Measurements from ENCODE around the gene SLC35F1. TPM values are rescaled to one million over a fixed set of nuclear protein-coding genes. Genes with fewer than 3 reads are reported as not detected.

The SLC35F1 gene
- polyA plus RNA-seq, 1 donor: 5.1 TPM

DNA sequence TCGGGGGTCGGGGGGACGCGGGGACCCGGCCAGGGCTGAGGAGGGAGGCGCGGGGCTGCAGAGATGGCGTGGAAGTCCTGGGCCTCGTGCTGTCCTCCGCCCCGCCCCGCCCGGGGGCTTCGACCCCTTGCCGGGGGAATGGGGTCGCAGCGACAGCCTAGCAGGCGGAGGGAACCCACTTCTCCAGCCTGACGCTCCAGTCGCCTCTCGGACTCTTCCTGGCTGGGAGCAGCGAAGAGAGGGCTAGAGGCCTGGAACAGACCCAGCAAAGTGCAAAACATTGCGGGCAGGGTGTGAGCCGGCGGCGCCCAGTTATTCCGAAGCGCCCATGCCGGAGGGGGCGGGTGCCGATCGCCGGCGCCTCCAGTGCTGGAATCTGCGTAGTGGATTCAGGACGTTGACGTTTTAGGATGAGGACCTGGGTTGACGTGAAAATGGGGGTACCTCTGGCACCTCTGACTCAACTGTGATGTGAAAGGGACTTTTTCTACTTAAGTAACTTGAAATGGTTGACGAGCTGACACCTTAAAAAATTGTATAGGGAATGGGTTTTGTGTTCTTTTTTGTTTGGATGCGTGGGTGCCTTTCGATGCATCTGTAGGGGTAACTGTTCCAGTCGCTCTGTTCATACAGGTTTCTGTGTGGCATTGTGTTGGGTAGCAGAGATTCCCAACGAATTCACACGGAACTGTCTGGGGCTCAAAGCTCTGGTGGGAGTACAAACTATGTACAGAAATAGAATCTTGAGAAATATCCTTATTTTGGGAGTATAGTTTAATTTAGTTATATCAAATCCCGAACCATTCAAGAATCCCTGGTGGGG lies 1.4 kb downstream of the SLC35F1 start:
- Histone ChIP-seq H3K4me3 (ENCODE audit: low read length) (peak overlapping the region; percentile 35), H3K9me3 (ENCODE audit: control insufficient read depth, low read depth, low read length) (peaks cover 5% of the 10 kb centered on the region), H3K36me3 (ENCODE audit: control insufficient read depth, insufficient read depth, low read length) (no peaks in the 10 kb centered on the region), H3K4me1 (ENCODE audit: control insufficient read depth, insufficient read depth, low read length) (no peaks in the 10 kb centered on the region), H3K27ac (ENCODE audit: low read length) (no peak overlapping the region), H3K27me3 (ENCODE audit: control insufficient read depth, insufficient read depth, low read length) (peaks cover 42% of the 10 kb centered on the region)
- 60% methylated on average over 1 of the region's 45 CpGs for WGBS (ENCODE audit: insufficient coverage, low lambda C conversion rate)
- DNase-seq: peak in 1 of 2 donors; percentile 12

GRCh38 chr6:117909638-117910037 lies 2.6 kb downstream of the SLC35F1 start:
- no peak overlapping the region for H3K4me3 ChIP-seq (ENCODE audit: low read length)
- H3K36me3 ChIP-seq (ENCODE audit: control insufficient read depth, insufficient read depth, low read length): no peaks in the 10 kb centered on the region
- H3K27ac ChIP-seq (ENCODE audit: low read length): no peak overlapping the region
- H3K9me3 ChIP-seq (ENCODE audit: control insufficient read depth, low read depth, low read length): peaks cover 5% of the 10 kb centered on the region
- H3K4me1 ChIP-seq (ENCODE audit: control insufficient read depth, insufficient read depth, low read length): no peaks in the 10 kb centered on the region
- no CpG with 5 or more reads among the region's 5 CpGs for WGBS (ENCODE audit: insufficient coverage, low lambda C conversion rate)
- no peak for DNase-seq
- peaks cover 38% of the 10 kb centered on the region for H3K27me3 ChIP-seq (ENCODE audit: control insufficient read depth, insufficient read depth, low read length)

GRCh38 chr6:117910549-117910948 lies 3.5 kb downstream of the SLC35F1 start:
- DNase-seq: no peak
- Histone ChIP-seq H3K4me1 (ENCODE audit: control insufficient read depth, insufficient read depth, low read length) (no peaks in the 10 kb centered on the region), H3K4me3 (ENCODE audit: low read length) (no peak overlapping the region), H3K27me3 (ENCODE audit: control insufficient read depth, insufficient read depth, low read length) (peaks cover 30% of the 10 kb centered on the region), H3K9me3 (ENCODE audit: control insufficient read depth, low read depth, low read length) (peaks cover 5% of the 10 kb centered on the region), H3K36me3 (ENCODE audit: control insufficient read depth, insufficient read depth, low read length) (no peaks in the 10 kb centered on the region), H3K27ac (ENCODE audit: low read length) (no peak overlapping the region)
- WGBS (ENCODE audit: insufficient coverage, low lambda C conversion rate): no CpG with 5 or more reads among the region's 4 CpGs

- no peak for DNase-seq
- no CpG with 5 or more reads among the region's 1 CpG for WGBS (ENCODE audit: insufficient coverage, low lambda C conversion rate)
- H3K9me3 ChIP-seq (ENCODE audit: control insufficient read depth, low read depth, low read length): peaks cover 5% of the 10 kb centered on the region
- H3K27ac ChIP-seq (ENCODE audit: low read length): no peak overlapping the region
- H3K4me1 ChIP-seq (ENCODE audit: control insufficient read depth, insufficient read depth, low read length): no peaks in the 10 kb centered on the region
- H3K4me3 ChIP-seq (ENCODE audit: low read length): no peak overlapping the region
- no peaks in the 10 kb centered on the region for H3K36me3 ChIP-seq (ENCODE audit: control insufficient read depth, insufficient read depth, low read length)
- peaks cover 26% of the 10 kb centered on the region for H3K27me3 ChIP-seq (ENCODE audit: control insufficient read depth, insufficient read depth, low read length)
These were observed 4.1 kb downstream of the SLC35F1 start for GRCh38 chr6:117911150-117911549.

GRCh38 chr6:117911660-117912059 lies 4.6 kb downstream of the SLC35F1 start:
- WGBS (ENCODE audit: insufficient coverage, low lambda C conversion rate): 100% methylated on average over 1 of the region's 1 CpG
- H3K4me3 ChIP-seq (ENCODE audit: low read length): no peak overlapping the region
- no peaks in the 10 kb centered on the region for H3K36me3 ChIP-seq (ENCODE audit: control insufficient read depth, insufficient read depth, low read length)
- no peak overlapping the region for H3K27ac ChIP-seq (ENCODE audit: low read length)
- no peak for DNase-seq
- no peaks in the 10 kb centered on the region for H3K4me1 ChIP-seq (ENCODE audit: control insufficient read depth, insufficient read depth, low read length)
- H3K27me3 ChIP-seq (ENCODE audit: control insufficient read depth, insufficient read depth, low read length): peaks cover 22% of the 10 kb centered on the region
- H3K9me3 ChIP-seq (ENCODE audit: control insufficient read depth, low read depth, low read length): peaks cover 5% of the 10 kb centered on the region

GRCh38 chr6:117915846-117916245 lies 8.8 kb downstream of the SLC35F1 start:
- no peaks in the 10 kb centered on the region for H3K9me3 ChIP-seq (ENCODE audit: control insufficient read depth, low read depth, low read length)
- no peak for DNase-seq
- no peaks in the 10 kb centered on the region for H3K36me3 ChIP-seq (ENCODE audit: control insufficient read depth, insufficient read depth, low read length)
- H3K27ac ChIP-seq (ENCODE audit: low read length): no peak overlapping the region
- H3K4me1 ChIP-seq (ENCODE audit: control insufficient read depth, insufficient read depth, low read length): no peaks in the 10 kb centered on the region
- H3K4me3 ChIP-seq (ENCODE audit: low read length): no peak overlapping the region
- H3K27me3 ChIP-seq (ENCODE audit: control insufficient read depth, insufficient read depth, low read length): peaks cover 18% of the 10 kb centered on the region
- 60% methylated on average over 1 of the region's 4 CpGs for WGBS (ENCODE audit: insufficient coverage, low lambda C conversion rate)

GRCh38 chr6:117916483-117916882 lies 9.4 kb downstream of the SLC35F1 start:
- Histone ChIP-seq H3K27me3 (ENCODE audit: control insufficient read depth, insufficient read depth, low read length) (peaks cover 19% of the 10 kb centered on the region), H3K9me3 (ENCODE audit: control insufficient read depth, low read depth, low read length) (no peaks in the 10 kb centered on the region), H3K4me1 (ENCODE audit: control insufficient read depth, insufficient read depth, low read length) (no peaks in the 10 kb centered on the region), H3K4me3 (ENCODE audit: low read length) (no peak overlapping the region), H3K36me3 (ENCODE audit: control insufficient read depth, insufficient read depth, low read length) (no peaks in the 10 kb centered on the region), H3K27ac (ENCODE audit: low read length) (no peak overlapping the region)
- DNase-seq: no peak
- WGBS (ENCODE audit: insufficient coverage, low lambda C conversion rate): no CpG with 5 or more reads among the region's 1 CpG

GRCh38 chr6:117917176-117917575 lies 10.1 kb downstream of the SLC35F1 start:
- Histone ChIP-seq H3K36me3 (ENCODE audit: control insufficient read depth, insufficient read depth, low read length) (no peaks in the 10 kb centered on the region), H3K4me1 (ENCODE audit: control insufficient read depth, insufficient read depth, low read length) (no peaks in the 10 kb centered on the region), H3K9me3 (ENCODE audit: control insufficient read depth, low read depth, low read length) (no peaks in the 10 kb centered on the region), H3K4me3 (ENCODE audit: low read length) (no peak overlapping the region), H3K27me3 (ENCODE audit: control insufficient read depth, insufficient read depth, low read length) (peaks cover 20% of the 10 kb centered on the region), H3K27ac (ENCODE audit: low read length) (no peak overlapping the region)
- DNase-seq: no peak
- no CpG with 5 or more reads among the region's 2 CpGs for WGBS (ENCODE audit: insufficient coverage, low lambda C conversion rate)

DNA sequence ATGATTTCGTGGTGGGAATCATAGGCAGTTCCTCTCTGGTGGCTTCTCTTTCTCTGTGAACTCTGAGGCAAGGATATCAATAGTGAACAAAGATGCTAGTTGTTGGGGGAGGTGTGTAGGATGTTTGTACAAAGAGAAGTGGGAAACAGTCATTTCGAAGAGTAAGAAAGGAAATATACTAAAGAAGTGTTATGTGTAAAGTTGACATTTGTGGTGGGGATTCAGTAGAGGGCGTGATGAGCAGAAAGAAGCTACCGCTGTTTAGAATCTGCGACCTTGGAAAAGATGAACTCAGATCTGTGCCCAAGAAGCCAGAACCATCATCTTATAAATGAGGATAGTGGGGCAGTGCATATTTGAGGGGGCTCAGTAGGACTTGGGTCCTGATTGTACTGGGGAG lies 11.4 kb downstream of the SLC35F1 start:
- WGBS (ENCODE audit: insufficient coverage, low lambda C conversion rate): 100% methylated on average over 1 of the region's 5 CpGs
- Histone ChIP-seq H3K4me1 (ENCODE audit: control insufficient read depth, insufficient read depth, low read length) (no peaks in the 10 kb centered on the region), H3K27me3 (ENCODE audit: control insufficient read depth, insufficient read depth, low read length) (peaks cover 20% of the 10 kb centered on the region), H3K27ac (ENCODE audit: low read length) (no peak overlapping the region), H3K36me3 (ENCODE audit: control insufficient read depth, insufficient read depth, low read length) (no peaks in the 10 kb centered on the region), H3K4me3 (ENCODE audit: low read length) (no peak overlapping the region), H3K9me3 (ENCODE audit: control insufficient read depth, low read depth, low read length) (no peaks in the 10 kb centered on the region)
- no peak for DNase-seq

DNA sequence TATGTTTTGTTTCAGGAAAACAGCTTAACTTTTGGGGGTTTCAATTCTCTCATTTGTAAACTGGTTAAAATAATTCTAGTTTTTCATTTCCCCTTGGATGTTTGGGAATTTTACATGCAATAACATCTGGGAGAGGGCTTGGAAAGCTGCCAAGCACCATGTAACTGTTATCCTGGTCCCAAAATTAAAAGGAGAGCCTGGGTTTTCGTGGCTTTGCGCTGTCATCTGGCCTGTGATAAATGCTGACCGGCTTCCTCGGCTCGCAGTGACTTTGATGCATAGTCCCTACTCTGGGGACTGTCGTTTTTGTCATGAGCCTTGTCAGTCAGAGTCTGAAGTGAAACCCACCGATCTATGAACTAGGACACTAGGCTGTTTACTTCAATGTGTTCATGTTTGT lies 12.2 kb downstream of the SLC35F1 start:
- Histone ChIP-seq H3K9me3 (ENCODE audit: control insufficient read depth, low read depth, low read length) (no peaks in the 10 kb centered on the region), H3K4me3 (ENCODE audit: low read length) (no peak overlapping the region), H3K27ac (ENCODE audit: low read length) (no peak overlapping the region), H3K36me3 (ENCODE audit: control insufficient read depth, insufficient read depth, low read length) (no peaks in the 10 kb centered on the region), H3K27me3 (ENCODE audit: control insufficient read depth, insufficient read depth, low read length) (peaks cover 20% of the 10 kb centered on the region), H3K4me1 (ENCODE audit: control insufficient read depth, insufficient read depth, low read length) (no peaks in the 10 kb centered on the region)
- no peak for DNase-seq
- no CpG with 5 or more reads among the region's 7 CpGs for WGBS (ENCODE audit: insufficient coverage, low lambda C conversion rate)

Data from large intestine (tissue), 3 donors.